Measurements from ENCODE around the gene ABCC4.

Gene ABCC4

DNA sequence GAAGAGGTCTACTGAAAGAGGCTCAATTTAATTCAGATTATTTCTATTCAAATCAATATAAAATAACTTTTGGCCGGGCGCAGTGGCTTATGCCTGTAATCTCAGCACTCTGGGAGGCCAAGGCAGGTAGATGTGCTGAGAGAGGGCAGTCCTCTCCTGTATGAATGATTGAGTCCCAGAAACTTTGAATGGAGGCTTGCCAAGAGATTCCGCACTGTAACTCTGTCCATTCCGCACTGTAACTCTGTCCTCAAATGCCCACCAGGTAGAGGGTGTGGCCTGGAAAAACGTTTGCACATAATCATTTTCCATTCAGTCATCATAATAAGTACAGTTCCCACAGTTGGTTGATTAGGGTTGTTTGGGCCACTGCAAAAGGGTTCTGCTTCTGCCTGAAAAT lies 314.2 kb downstream of the ABCC4 start:
- DNase-seq = no peak

DNA sequence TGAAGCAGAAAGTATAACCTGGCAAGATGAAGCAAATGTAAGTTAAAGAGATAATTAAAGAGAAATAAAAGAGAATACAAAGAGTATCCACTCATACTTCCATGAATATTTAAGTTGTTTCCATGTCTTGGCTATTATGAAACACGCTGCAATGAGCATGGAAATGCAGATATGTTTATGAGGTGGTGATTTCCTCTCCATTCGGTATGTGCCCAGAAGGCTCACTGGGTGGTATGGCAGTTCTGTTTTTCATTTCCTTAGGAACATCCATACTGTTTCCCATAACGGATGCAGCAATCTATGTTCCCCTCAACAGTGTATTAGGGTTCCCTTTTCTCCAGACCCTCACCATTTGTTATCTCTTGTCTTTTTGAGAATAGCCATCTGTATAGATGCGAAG lies 316.3 kb downstream of the ABCC4 start:
- DNase-seq = no peak

DNA sequence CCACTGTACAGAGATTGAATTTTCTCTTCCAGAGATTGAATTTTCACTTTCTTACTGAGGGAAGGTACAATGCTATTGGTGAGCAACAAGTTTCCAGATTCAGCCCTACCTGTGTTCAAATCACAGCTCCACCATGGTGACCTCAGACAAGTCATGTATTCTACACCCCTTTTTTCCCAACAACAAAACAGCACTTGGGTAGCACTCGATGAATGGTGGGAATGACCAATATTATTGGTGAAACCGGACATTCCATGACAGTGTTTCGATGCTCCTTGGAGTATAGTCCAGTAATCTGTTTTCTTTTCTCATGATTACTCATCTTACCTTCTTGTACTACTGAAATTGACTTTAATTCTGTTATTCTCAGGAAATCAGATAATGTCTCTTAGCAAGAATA lies 322.7 kb downstream of the ABCC4 start:
- DNase-seq = no peak

DNA sequence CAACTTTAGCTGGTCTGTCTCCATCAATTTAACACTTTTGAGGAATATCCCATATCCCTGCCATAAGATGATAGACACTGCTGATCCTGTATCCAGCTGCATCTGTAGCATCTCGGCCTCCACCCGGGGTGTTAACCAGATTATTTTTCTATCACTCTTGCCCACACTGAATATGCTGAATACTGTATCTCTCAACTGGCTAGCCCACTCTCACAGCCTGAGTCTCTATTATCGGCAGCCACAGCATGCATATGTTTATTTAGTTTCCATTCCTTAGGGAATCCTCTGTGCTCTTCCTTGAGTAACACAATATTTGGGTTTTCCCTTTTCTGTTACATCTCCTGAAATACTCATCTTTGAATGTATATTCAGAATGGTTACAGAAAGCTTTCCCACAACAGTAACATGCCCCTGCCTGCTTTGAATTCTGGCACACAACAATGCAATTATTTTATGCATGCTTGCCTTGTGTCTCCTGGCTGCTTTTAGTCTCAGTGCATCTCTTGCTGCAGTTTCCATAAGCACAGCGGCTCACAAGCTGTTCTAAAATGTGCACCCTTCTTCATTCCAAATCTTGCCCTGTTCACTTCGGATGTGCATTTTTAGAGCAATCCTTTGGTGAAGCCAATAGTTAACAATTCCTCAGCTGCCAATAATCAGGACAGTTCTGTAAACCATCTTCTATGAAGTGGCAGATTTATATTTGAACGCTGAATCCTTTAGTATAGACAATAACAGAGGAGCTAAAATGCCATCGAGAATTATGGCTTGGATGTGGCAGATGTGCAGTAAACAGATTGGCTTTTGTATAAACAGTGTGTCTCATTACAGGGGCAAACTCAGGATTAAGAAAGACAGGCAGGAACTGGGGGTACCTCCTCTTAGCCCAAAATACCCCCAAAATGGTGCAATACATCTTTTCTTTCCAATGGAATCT lies 327.0 kb downstream of the ABCC4 start:
- DNase-seq = no peak

DNA sequence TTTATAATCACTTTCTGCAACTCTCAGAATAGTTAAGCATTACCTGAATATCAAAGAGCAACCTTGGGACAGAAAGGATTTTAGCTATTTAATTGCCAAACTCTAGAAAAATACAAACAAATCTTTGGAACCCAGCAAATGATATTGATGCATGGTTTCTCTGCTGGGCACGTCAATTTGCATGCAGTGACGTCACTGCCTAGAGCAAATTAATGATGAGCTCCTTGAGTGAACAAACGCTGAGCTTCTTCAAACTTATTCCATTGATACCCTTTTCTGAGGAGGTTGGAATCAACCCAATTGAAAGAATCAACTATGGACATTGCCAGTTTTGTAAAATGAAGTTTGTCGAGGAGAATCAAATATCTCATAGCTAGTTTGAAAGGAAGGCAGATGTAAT lies 329.0 kb downstream of the ABCC4 start:
- no peak for DNase-seq
